Activated CD8-positive, alpha-beta memory T cell treated with anti-CD3 and anti-CD28 coated beads, Interleukin-2, amount 50 U/mL, for 1 hour (primary cell): ENCODE measurements around the gene MGAT4C.
"Not testable (repeated sequence)": the region's sequence is repeated elsewhere in the genome, so short reads cannot be mapped to it uniquely, and the experiment has no call there.

Source experiments
- DNase-seq: peaks from one replicate; pipeline ENCODE4 v3.0.0-alpha.2; 2020; ENCODE audit errors: extremely low read depth

The MGAT4C gene

DNA sequence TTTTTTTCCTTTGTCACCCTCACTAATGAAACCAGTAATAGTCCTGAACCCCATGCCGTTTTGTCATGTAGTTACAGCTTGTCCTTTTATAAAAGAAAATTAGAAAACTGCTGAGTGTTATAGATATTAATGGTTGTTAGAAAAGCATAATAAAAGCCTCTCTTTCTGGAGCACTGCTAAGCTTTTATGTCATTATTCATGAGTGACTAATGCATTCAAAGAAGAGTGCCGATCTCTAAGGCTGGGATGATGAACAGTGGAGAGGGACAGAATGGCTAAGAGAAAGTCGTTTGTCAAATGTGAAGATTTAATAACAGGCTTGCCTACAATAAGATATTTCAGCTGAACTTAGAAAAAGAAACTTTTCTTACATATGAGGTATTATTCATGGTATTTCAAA lies 121.6 kb downstream of the MGAT4C start:
- no peak for DNase-seq

DNA sequence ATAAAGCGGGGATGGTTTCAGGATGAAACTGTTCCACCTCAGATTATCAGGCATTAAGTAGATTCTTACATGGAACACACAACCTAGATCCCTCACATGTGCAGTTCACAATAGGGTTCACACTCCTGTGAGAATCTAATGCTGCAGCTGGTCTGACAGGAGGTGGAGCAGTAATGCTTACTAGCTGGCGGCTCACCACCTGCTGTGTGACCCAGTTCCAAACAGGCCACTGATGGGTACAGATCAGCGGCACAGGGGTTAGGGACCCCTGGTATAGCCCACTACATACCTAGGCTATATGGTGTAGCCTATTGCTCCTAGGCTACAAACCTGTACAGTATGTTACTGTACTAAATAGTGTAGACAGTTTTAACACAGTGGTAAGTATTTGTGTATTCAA lies 129.3 kb downstream of the MGAT4C start:
- not testable (repeated sequence) for DNase-seq

DNA sequence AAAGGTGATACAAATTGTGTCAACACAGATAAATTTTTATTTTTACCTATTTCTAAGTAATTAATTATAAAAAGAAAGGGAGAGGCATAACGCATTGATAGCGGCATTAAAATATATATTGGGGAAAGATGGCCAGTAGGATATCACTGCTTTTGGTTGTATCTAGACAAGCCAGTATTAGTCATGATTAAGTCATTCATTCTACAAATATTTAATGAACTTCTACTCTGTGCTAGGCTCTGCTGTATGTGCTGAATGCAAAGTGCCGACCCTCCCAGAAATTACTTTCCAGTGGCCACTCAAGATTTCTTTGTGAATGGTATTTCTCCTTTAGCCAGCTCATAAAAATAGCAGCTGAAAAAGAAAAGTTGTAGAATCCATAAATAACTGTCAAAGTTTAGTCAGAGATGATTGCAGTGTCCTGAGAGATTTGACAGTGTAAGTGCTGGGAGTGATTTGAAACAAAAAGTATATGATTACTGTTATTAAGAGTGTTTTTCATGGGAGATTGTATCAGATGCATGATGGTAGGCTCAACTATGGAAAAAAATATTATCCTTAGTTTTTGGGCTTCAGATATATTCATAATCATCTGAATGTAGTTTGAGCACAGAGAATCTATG lies 133.2 kb downstream of the MGAT4C start:
- DNase-seq = no peak

- no peak for DNase-seq
These were observed 138.0 kb downstream of the MGAT4C start for GRCh38 chr12:86118161-86118560.

DNA sequence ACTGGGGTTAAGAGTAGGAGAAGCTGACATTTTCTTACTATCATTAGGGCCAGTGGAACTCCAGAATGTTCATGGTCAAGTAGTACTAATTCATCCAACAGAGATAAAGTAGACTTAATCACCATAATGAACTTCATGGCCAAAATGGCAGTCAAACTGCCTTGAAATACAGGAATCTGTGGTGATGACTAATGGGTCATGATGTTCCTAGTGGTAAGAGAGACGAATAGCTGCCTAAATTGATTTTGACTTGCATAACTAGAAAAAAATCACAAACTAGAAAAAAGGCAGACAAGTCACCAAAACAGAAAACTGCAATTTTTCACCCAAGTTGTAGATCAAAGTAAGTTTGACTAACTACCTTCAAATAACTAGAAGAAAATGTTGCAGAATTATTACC lies 138.5 kb downstream of the MGAT4C start:
- no peak for DNase-seq

DNA sequence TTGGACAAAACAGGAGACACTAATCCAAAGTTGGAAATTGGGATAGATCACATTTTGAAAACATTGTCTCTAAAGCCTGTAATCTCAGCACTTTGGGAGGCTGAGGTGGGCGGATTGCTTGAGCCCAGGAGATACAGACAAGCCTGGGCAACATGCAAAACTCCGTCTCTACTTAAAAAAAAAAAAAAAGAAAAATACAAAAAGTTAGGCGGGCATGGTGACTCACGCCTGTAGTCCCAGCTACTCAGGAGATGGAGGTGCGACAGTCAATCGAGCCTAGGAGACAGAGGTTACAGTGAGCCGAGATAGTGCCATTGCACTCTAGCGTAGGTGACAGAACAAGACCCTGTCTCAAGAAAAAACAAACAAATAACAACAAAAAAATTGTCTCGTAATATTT lies 152.1 kb downstream of the MGAT4C start:
- DNase-seq = no peak

DNA sequence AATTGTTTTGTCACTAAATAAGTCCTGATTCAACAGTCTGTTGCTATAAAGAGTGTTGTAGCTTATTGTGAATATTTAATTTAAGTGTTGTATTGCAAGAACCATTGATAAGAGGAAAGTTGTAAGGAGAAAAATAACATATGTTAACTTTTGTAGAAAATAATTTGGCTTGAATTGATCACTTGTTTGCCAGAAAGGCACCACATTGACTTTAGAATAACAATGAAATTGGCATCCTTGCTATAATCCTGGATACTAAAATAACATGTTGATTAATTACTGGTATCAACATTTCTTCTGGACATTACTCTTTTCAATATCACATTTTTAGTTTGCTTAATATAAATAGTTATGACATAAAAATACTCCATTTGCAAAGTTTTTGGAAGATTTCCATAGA lies 159.0 kb downstream of the MGAT4C start:
- no peak for DNase-seq

GRCh38 chr12:86091681-86092080 lies 164.5 kb downstream of the MGAT4C start:
- DNase-seq = no peak

- DNase-seq = no peak
These were observed 174.3 kb downstream of the MGAT4C start for GRCh38 chr12:86081843-86082242.

- not testable (repeated sequence) for DNase-seq
These were observed 197.1 kb downstream of the MGAT4C start for GRCh38 chr12:86059052-86059451.

- no peak for DNase-seq
These were observed 198.9 kb downstream of the MGAT4C start for GRCh38 chr12:86057092-86057845.

DNA sequence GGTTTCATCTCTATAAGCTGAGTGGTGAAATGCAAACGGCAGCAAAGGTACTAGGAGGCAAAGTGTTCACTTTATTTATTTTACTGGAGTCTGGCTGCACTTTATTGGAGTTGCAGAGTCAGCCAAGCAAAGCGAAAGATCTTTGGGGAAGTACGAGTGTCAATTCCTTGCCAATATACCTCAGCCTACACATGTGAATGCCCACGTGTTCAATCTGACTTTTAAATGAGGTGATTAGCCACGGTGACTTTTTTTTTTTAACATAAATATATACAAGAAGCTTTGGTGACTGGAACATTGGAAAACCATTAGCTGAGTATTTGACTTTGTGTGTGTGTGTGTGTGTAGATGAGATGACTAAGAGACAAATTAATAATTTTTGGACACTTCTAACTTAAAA lies 203.3 kb downstream of the MGAT4C start:
- DNase-seq = no peak

DNA sequence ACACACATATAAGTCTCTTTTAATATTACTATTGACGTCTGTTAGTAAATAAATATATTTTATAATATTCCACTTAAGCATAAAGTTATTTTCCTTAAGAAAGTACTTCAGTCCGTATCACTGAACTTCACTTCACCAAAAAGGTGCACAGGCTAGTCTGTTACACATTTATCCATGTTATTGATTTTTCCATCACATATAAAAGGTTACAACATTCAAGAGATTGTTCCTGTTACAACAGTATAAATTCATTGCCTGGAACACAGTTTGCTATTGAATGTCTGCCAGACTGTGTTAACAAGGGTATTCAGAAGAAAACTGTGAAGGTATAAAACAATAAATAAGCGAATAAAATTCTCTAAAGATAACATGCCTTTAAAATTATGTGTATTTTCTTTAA lies 206.2 kb downstream of the MGAT4C start:
- no peak for DNase-seq

DNA sequence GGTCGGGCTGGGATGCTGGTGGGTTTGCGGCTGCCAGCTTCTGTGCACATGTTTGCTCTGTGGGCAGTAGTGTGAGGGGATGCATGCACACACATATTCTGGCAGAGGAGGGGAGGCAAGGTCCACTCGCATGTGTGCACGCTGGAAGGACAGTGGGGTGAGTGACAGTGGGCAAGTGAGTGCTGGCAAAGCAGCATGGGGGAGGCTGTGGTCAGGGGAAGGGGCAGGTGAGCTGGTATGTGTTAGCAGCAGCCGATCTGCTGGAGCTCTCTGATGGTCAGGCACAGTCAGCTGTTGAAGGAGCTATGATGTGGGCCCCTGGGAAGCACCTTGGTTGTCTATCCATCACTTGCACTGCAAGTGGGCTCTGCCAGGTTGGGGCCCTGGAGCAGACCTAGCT lies 211.8 kb downstream of the MGAT4C start:
- no peak for DNase-seq

DNA sequence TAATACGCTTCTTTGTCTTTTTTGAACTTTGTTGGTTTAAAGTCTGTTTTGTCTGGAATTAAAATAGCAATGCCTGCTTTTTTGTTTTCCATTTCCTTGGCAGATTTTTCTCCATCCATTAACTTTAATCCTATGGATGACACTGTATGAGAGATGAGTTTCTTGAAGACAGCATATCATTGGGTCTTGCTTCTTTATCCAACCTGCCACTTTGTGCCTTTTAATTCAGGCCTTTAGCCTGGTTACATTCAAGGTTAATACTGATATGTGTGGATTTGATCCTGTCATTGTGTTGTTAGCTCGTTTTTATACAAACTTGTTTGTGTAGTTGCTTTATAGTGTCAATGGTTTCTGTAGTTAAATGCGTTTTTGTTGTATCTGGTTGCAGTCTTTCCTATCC lies 214.1 kb downstream of the MGAT4C start:
- no peak for DNase-seq

- DNase-seq = no peak
These were observed 237.8 kb downstream of the MGAT4C start for GRCh38 chr12:86018361-86018760.

GRCh38 chr12:86015026-86015425 lies 241.2 kb downstream of the MGAT4C start:
- no peak for DNase-seq

DNA sequence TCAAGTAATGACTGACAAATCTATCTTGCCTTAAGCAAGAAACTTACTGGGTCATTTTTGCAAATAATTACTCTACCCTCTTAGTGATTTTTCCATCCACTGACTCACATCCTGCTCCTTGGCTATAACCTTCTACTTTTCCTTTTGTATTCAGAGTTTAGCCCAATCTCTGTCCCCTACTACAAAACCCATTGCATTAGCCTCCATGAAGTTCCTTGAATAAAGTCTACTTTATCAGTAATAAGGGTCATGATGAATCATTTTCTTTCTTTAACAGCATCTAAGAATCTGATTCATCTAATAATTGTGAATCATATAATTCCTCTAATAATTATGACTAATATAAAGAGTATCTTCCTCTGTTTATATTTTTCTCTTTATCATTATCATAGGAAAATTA lies 249.5 kb downstream of the MGAT4C start:
- no peak for DNase-seq

DNA sequence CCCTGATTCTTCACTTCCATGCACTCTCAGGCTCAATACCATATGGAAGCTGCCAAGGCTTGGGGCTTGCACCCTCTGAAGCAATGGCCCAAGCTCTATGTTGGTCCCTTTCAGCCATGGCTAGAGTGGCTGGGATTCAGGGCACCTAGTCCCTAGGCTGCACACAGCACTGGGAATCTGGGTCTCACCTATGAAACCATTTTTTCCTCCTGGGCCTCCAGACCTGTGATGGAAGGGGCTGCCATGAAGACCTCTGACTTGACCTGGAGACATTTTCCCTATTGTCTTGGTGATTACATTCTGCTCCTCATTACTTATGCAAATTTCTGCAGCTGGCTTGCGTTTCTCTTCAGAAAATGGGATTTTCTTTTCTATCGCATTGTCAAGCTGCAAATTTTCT lies 258.1 kb downstream of the MGAT4C start:
- DNase-seq = no peak

DNA sequence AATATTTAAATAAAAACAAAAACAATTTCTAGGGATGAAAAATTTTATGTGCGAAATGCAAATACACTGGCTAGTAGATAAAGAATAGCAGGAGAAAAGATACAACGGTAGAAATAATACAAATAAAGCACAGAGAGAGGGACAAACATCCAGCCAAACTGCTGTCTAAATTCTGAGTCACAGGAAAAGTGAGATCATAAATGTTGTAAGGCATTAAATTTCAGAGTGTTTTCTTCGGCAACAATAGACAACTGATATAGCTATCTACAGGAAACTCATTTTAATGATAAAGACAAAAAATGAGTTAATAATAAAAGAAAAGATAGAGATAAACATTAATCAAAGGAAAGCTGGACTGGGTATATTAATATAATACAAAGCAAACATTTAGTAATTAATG lies 259.9 kb downstream of the MGAT4C start:
- DNase-seq = no peak

DNA sequence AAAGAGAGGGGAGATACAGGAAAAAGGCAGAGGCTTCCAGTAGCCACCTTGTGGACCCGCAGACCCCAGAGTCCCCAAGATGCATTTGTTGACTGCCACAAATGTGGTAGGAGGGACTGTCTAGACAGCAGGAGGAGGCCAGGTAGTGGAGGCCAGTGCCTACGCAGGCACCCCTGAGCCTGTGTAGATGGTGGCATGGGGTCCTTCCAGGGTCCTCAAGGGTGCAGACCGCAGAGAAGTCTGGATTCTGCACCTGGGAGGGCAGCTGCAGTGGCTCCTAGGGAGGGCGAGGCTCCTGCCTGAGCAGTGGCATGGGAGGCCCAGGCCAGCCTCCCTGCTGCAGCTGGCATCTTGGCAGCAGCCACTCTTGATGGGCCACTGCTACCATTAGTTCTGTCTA lies 262.4 kb downstream of the MGAT4C start:
- DNase-seq = no peak

DNA sequence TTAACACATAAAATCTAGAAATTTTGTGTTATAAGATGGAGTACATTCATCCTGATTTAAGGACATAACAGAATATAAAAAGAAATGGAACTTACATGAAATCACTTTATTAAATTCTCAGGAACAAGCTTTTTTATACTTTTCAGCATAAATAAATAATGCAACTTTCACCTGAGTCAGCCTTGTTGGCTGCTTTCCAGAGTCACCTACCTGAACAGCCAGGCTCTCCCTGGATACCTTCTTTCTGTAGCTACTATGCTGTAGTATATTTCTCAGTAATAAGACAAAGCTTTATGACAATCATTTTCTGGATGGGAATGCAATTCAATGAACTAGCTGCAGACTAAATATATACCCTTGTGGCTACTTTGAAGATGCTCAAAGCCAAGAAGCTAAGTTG lies 270.2 kb downstream of the MGAT4C start:
- no peak for DNase-seq

- DNase-seq = no peak
These were observed 272.6 kb downstream of the MGAT4C start for GRCh38 chr12:85983601-85984000.

DNA sequence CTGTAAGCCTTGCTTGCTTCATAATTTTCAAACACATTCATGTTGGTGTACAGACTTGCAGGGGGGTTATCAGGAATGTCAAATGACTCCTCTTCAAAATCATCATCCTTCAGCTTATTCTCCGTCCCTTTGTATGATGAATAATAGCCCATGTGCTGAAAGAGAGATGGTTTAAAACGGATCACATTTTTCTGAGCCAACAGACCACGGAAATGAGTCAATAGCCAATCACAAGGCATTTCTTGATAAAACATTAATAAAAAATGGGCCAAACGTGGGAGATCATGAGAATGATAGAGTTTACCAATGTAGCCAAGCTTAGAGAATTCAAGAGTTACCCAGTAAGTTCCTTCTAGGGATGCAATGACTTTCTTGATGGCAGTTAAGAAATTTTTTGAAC lies 276.6 kb downstream of the MGAT4C start:
- DNase-seq = no peak
